Thyroid gland (tissue), 4 donors: ENCODE measurements around the gene CTIF.

Experiments used
- POLR2A ChIP-seq, 2 donors: fragments of 450-650 bp; IDR thresholded peaks; one replicate each; pipeline ENCODE4 v1.6.1; 2017; ENCODE audit warnings: antibody characterized with exemption in 2 of 2, mild to moderate bottlenecking in 2 of 2, moderate library complexity in 1 of 2
- TF ChIP-seq, protein P1 (sequence below), 6 experiments: fragments of 200-600 bp in 3 of 6; fragments of 450-650 bp in 3 of 6; sonication (generic) in 3 of 6; IDR thresholded peaks; one replicate each; pipeline ENCODE4 v1.5.1; 2016 to 2019; ENCODE audit warnings: antibody characterized with exemption in 6 of 6, mild to moderate bottlenecking in 2 of 6, inconsistent platforms in 1 of 6, moderate library complexity in 1 of 6

GRCh38 chr18:48840491-48840877, 301.7 kb downstream of the CTIF start:
- no peak for TF ChIP-seq POLR2A (IDR thresholded peaks at IDR 0.05)
- TF ChIP-seq, protein P1, sequence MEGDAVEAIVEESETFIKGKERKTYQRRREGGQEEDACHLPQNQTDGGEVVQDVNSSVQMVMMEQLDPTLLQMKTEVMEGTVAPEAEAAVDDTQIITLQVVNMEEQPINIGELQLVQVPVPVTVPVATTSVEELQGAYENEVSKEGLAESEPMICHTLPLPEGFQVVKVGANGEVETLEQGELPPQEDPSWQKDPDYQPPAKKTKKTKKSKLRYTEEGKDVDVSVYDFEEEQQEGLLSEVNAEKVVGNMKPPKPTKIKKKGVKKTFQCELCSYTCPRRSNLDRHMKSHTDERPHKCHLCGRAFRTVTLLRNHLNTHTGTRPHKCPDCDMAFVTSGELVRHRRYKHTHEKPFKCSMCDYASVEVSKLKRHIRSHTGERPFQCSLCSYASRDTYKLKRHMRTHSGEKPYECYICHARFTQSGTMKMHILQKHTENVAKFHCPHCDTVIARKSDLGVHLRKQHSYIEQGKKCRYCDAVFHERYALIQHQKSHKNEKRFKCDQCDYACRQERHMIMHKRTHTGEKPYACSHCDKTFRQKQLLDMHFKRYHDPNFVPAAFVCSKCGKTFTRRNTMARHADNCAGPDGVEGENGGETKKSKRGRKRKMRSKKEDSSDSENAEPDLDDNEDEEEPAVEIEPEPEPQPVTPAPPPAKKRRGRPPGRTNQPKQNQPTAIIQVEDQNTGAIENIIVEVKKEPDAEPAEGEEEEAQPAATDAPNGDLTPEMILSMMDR (IDR thresholded peaks at IDR 0.05): no peak
